Activated T-helper 2 cell treated with anti-CD3 and anti-CD28 coated beads, Interferon-gamma antibody, Interleukin-2, Interleukin-4, amounts not matched to agents 10 μg/mL and 5 μg/mL and 100 μg/mL, durations not matched to agents 14 hours and 24 hours and 36 hours (primary cell): Measurements from ENCODE around the gene ZNF627. TPM values are rescaled to one million over a fixed set of nuclear protein-coding genes. Genes with fewer than 3 reads are reported as not detected.

Experiments
- DNase-seq: peaks from one replicate; pipeline ENCODE4 v3.0.0; 2021; ENCODE audit warnings: low spot score
- H3K27ac Mint-ChIP-seq: one replicate; pipeline ENCODE4 v1.8.0; 2021; ENCODE audit warnings: mixed read lengths
- H3K27me3 Mint-ChIP-seq: one replicate; pipeline ENCODE4 v1.8.0; 2021; ENCODE audit warnings: low read depth, mixed read lengths
- H3K36me3 Mint-ChIP-seq: one replicate; pipeline ENCODE4 v1.8.0; 2021; ENCODE audit warnings: low read depth, mixed read lengths
- H3K4me1 Mint-ChIP-seq: one replicate; pipeline ENCODE4 v1.8.0; 2021; ENCODE audit warnings: low read depth, mixed read lengths
- H3K4me3 Mint-ChIP-seq: one replicate; pipeline ENCODE4 v1.8.0; 2021; ENCODE audit warnings: low read depth, mild to moderate bottlenecking, moderate library complexity, mixed read lengths
- H3K9me3 Mint-ChIP-seq: one replicate; pipeline ENCODE4 v1.8.0; 2021; ENCODE audit warnings: mixed read lengths
- intact Hi-C: fragments of 100-400 bp; cut with micrococcal nuclease; formaldehyde crosslinking; loops from one replicate; pipeline ENCODE4 v1.15.1; 2023
- total RNA-seq: library from RNA; stranded (reverse); gene quantifications from 2 replicates; pipeline ENCODE4 v1.2.3, GENCODE V29; 2022

ZNF627 gene
- total RNA-seq, 1 donor from 2014 or later = 8.3 TPM

GRCh38 chr19:11651062-11651461 is 53.8 kb downstream of the ZNF627 start:
- H3K27ac Mint-ChIP-seq = no peak overlapping the region
- H3K36me3 Mint-ChIP-seq = peaks cover 49% of the 10 kb centered on the region
- DNase-seq = no peak
- H3K27me3 Mint-ChIP-seq = no peaks in the 10 kb centered on the region
- H3K4me3 Mint-ChIP-seq = no peak overlapping the region
- intact Hi-C loops = no loop called here
- H3K4me1 Mint-ChIP-seq = no peaks in the 10 kb centered on the region
- peaks cover 66% of the 10 kb centered on the region for H3K9me3 Mint-ChIP-seq

DNA sequence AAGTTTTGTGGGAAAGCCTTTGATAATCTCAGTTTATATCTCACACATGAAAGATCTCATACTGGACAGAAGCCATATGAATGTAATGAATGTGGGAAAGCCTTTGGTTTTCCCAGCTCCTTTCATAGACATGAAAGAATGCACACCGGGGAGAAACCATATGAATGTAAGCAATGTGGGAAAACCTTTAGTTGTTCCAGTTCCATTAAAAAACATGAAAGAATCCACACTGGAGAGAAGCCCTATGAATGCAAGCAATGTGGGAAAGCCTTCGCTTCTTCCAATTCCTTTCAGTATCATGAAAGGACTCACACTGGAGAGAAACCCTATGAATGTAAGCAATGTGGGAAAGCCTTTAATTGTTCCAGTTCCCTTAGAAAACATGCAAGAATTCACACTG is 54.8 kb downstream of the ZNF627 start:
- intact Hi-C loops = no loop called here
- H3K4me3 Mint-ChIP-seq = no peak overlapping the region

GRCh38 chr19:11652492-11652891 is 55.2 kb downstream of the ZNF627 start:
- H3K4me3 Mint-ChIP-seq = no peak overlapping the region
- H3K27me3 Mint-ChIP-seq = no peaks in the 10 kb centered on the region
- peaks cover 48% of the 10 kb centered on the region for H3K36me3 Mint-ChIP-seq
- H3K4me1 Mint-ChIP-seq = no peaks in the 10 kb centered on the region
- intact Hi-C loops = no loop called here
- H3K27ac Mint-ChIP-seq = no peak overlapping the region
- H3K9me3 Mint-ChIP-seq = peaks cover 56% of the 10 kb centered on the region
- no peak for DNase-seq

More for the DNA sequence above, 54.8 kb downstream of the ZNF627 start:
- no peak for DNase-seq
- no peaks in the 10 kb centered on the region for H3K27me3 Mint-ChIP-seq
- H3K36me3 Mint-ChIP-seq = peaks cover 48% of the 10 kb centered on the region
- no peaks in the 10 kb centered on the region for H3K4me1 Mint-ChIP-seq
- peaks cover 59% of the 10 kb centered on the region for H3K9me3 Mint-ChIP-seq
- no peak overlapping the region for H3K27ac Mint-ChIP-seq

DNA sequence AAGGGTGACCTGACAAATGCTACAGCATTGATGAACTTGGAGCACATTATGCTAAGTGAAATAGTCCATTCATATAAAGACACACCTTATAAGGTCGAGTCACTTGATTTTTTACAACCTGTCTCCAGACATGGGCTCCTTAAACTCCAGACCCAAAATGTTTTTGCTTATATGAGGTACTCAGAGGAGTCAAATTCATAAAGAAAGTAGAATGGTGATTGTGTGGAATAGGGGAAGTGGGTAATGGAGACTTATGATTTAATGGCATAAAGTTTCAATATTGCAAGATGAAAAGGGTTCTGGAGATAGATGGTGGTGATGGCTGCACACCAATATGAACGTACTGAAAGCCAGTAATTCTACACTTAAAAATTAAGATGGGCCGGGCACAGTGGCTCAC is 59.3 kb downstream of the ZNF627 start:
- no peaks in the 10 kb centered on the region for H3K27me3 Mint-ChIP-seq
- no peaks in the 10 kb centered on the region for H3K4me1 Mint-ChIP-seq
- no peak overlapping the region for H3K4me3 Mint-ChIP-seq
- peaks cover 31% of the 10 kb centered on the region for H3K36me3 Mint-ChIP-seq
- no peak for DNase-seq
- H3K9me3 Mint-ChIP-seq = peaks cover 40% of the 10 kb centered on the region
- intact Hi-C loops = no loop called here
- H3K27ac Mint-ChIP-seq = no peak overlapping the region

DNA sequence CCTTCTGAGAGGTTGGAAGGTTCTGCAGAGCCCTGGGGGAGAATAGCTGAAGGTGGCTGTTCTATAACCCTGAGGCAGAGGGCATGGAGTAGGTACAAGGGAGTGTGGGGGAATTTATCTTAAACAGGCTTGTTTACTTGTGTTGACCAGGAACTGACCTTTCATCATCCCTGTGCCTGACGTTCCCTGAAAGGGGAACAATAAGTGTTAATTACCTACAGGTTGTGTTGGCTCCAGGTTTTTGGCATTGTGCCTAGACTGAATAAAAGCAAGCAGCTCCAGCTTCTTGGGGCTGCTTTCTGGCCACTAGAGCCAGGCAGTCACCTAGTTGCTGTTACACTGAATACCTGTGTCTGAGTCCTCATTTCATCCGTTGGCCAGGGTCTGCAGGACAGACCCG is 60.0 kb downstream of the ZNF627 start:
- no peaks in the 10 kb centered on the region for H3K27me3 Mint-ChIP-seq
- peaks cover 33% of the 10 kb centered on the region for H3K9me3 Mint-ChIP-seq
- no peak overlapping the region for H3K4me3 Mint-ChIP-seq
- peaks cover 23% of the 10 kb centered on the region for H3K36me3 Mint-ChIP-seq
- no peaks in the 10 kb centered on the region for H3K4me1 Mint-ChIP-seq
- no peak overlapping the region for H3K27ac Mint-ChIP-seq
- no peak for DNase-seq
- intact Hi-C loops = no loop called here

DNA sequence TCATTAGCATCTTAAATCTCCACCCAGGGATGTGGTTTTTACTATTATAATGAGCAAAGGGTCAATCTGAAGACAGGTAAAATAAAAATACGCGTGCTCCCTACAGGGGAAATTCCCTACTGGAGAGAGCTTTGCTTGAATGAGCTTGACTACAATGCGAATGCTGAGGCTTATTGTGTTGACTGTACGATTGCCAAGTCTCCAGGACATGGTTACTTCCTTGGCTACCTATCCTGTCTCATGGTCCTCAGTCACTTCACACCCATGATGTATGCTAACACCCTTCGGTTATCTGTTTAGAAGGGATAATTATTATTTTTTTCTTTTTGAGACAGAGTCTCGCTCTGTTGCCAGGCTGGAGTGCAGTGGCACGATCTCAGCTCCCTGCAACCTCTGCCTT is 61.7 kb downstream of the ZNF627 start:
- Mint-ChIP-seq H3K27ac (no peak overlapping the region), H3K36me3 (peaks cover 9% of the 10 kb centered on the region), H3K4me1 (no peaks in the 10 kb centered on the region), H3K4me3 (no peak overlapping the region), H3K9me3 (peaks cover 18% of the 10 kb centered on the region), H3K27me3 (no peaks in the 10 kb centered on the region)
- DNase-seq = no peak
- intact Hi-C loops = no loop called here

DNA sequence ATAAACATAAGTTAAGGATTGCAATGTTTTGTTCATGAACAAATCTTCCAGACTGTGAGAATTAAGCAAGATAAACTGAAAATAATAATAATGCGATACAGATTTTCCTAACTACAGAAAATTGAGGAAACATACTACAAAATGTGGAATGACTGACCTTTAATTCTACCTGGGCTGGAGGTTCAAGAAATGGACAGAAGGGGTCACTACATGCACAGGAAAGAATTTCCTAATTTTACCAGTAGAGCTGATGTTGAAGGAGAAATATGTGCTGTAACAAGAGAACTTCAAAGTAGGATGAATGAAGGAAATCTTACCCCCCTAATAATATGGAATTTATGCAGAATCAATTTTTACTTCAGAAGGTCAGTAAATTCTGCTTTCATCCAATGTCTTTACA is 62.3 kb downstream of the ZNF627 start:
- DNase-seq = no peak
- H3K27me3 Mint-ChIP-seq = no peaks in the 10 kb centered on the region
- H3K4me1 Mint-ChIP-seq = no peaks in the 10 kb centered on the region
- peaks cover 8% of the 10 kb centered on the region for H3K36me3 Mint-ChIP-seq
- H3K4me3 Mint-ChIP-seq = no peak overlapping the region
- intact Hi-C loops = no loop called here
- H3K27ac Mint-ChIP-seq = no peak overlapping the region
- peaks cover 22% of the 10 kb centered on the region for H3K9me3 Mint-ChIP-seq

GRCh38 chr19:11662278-11662677 is 65.0 kb downstream of the ZNF627 start:
- no peaks in the 10 kb centered on the region for H3K27me3 Mint-ChIP-seq
- no peaks in the 10 kb centered on the region for H3K4me1 Mint-ChIP-seq
- no peak overlapping the region for H3K27ac Mint-ChIP-seq
- H3K4me3 Mint-ChIP-seq = no peak overlapping the region
- DNase-seq = no peak
- peaks cover 13% of the 10 kb centered on the region for H3K9me3 Mint-ChIP-seq
- no peaks in the 10 kb centered on the region for H3K36me3 Mint-ChIP-seq
- intact Hi-C loops = no loop called here

- no peaks in the 10 kb centered on the region for H3K27me3 Mint-ChIP-seq
- intact Hi-C loops = no loop called here
- H3K36me3 Mint-ChIP-seq = no peaks in the 10 kb centered on the region
- H3K4me1 Mint-ChIP-seq = no peaks in the 10 kb centered on the region
- no peak for DNase-seq
- peaks cover 9% of the 10 kb centered on the region for H3K9me3 Mint-ChIP-seq
- no peak overlapping the region for H3K27ac Mint-ChIP-seq
- H3K4me3 Mint-ChIP-seq = no peak overlapping the region
These were observed 65.9 kb downstream of the ZNF627 start for GRCh38 chr19:11663181-11663591.

Other genes with a start within 250 kb of the ZNF627 start
- gene PLPPR2, start 242.1 kb upstream of the ZNF627 start, total RNA-seq = 2.6 and 3.4 TPM in 2 replicates
- 2.6 and 2.8 TPM in 2 replicates for gene SWSAP1, start 222.8 kb upstream of the ZNF627 start, total RNA-seq
- 10.3 TPM in 2 replicates for gene EPOR, start 213.2 kb upstream of the ZNF627 start, total RNA-seq
- not detected in 2 replicates for gene RGL3, start 178.2 kb upstream of the ZNF627 start, total RNA-seq
- 0.37 TPM in 1 of 2 replicates, not detected in the other for gene ODAD3, start 162.4 kb upstream of the ZNF627 start, total RNA-seq
- 282 and 298 TPM in 2 replicates for gene PRKCSH, start 161.8 kb upstream of the ZNF627 start, total RNA-seq
- 0.84 TPM in 1 of 2 replicates, not detected in the other for gene ELAVL3, start 116.4 kb upstream of the ZNF627 start, total RNA-seq
- 19.4 and 20.1 TPM in 2 replicates for gene ZNF653, start 91.6 kb upstream of the ZNF627 start, total RNA-seq
- gene ECSIT, start 68.3 kb upstream of the ZNF627 start, total RNA-seq = 42.7 and 43.5 TPM in 2 replicates
- not detected in 2 replicates for gene CNN1, start 58.6 kb upstream of the ZNF627 start, total RNA-seq
- 64.1 and 68.3 TPM in 2 replicates for gene ELOF1, start 38.3 kb upstream of the ZNF627 start, total RNA-seq
- gene ACP5, start 19.8 kb upstream of the ZNF627 start, total RNA-seq = 25.4 and 27.0 TPM in 2 replicates
- 3.6 TPM in 2 replicates for gene ZNF823, start 141.5 kb downstream of the ZNF627 start, total RNA-seq
- 4.2 and 4.9 TPM in 2 replicates for gene ZNF441, start 169.5 kb downstream of the ZNF627 start, total RNA-seq
- gene ZNF491, start 201.0 kb downstream of the ZNF627 start, total RNA-seq = 0.67 and 0.82 TPM in 2 replicates
- 10.8 and 11.0 TPM in 2 replicates for gene ZNF440, start 216.8 kb downstream of the ZNF627 start, total RNA-seq